ENCODE results near the gene GPC6. TPM values are rescaled to one million over a fixed set of nuclear protein-coding genes. Genes with fewer than 3 reads are reported as not detected.
A peak's percentile ranks its signal among the peaks of the same experiment; 100 is the strongest.

GPC6 gene
- total and polyA plus RNA-seq, 2 experiments from 2014 or later: 14.4 to 20.8 TPM

- DNase-seq: peak; percentile 69
- Histone ChIP-seq H4K20me1 (ENCODE audit: insufficient read depth) (no peaks in the 10 kb centered on the region), H3K9me2 (ENCODE audit: insufficient read depth) (no peaks in the 10 kb centered on the region), H3K4me2 (ENCODE audit: unreplicated experiment) (peak overlapping the region; percentile 27), H3K4me3 (no peak overlapping the region), H3K9me3 (ENCODE audit: low read depth) (no peaks in the 10 kb centered on the region), H2AFZ (no peak overlapping the region), H3K4me1 (ENCODE audit: insufficient read depth) (peaks cover 14% of the 10 kb centered on the region), H3K27me3 (replicated peaks; ENCODE audit: insufficient read depth) (no peaks in the 10 kb centered on the region), H3F3A (ENCODE audit: insufficient read depth) (no peaks in the 10 kb centered on the region), H3K9ac (no peak overlapping the region), H3K36me3 (ENCODE audit: low read depth) (no peaks in the 10 kb centered on the region), H3K27ac (no peak overlapping the region), H3K79me2 (ENCODE audit: insufficient read depth) (no peaks in the 10 kb centered on the region)
- 27 to 30% methylated on average over 8 of the region's 8 CpGs for WGBS, 2 experiments (ENCODE audit: low coverage in 1 of 2, low lambda C conversion rate in 2 of 2, missing lambda C conversion rate in 2 of 2)
- TF ChIP-seq EZH2 (IDR thresholded peaks at IDR 0.05; ENCODE audit: insufficient read depth, poor library complexity, severe bottlenecking) (no peak), EZH2phosphoT487 (IDR thresholded peaks at IDR 0.05; ENCODE audit: insufficient read depth, low read depth) (no peak)
- in situ Hi-C loops (cut with MboI): no loop called here
Observed at GRCh38 chr13:94344126-94344818, 1117.7 kb downstream of the GPC6 start.

- H2AFZ ChIP-seq: no peak overlapping the region
- H3K4me1 ChIP-seq (ENCODE audit: insufficient read depth): peaks cover 14% of the 10 kb centered on the region
- 60 to 62% methylated on average over 8 of the region's 8 CpGs for WGBS, 2 experiments (ENCODE audit: low coverage in 1 of 2, low lambda C conversion rate in 2 of 2, missing lambda C conversion rate in 2 of 2)
- no peaks in the 10 kb centered on the region for H3K79me2 ChIP-seq (ENCODE audit: insufficient read depth)
- no peaks in the 10 kb centered on the region for H4K20me1 ChIP-seq (ENCODE audit: insufficient read depth)
- H3K9me2 ChIP-seq (ENCODE audit: insufficient read depth): no peaks in the 10 kb centered on the region
- no peak overlapping the region for H3K27ac ChIP-seq
- no peak for TF ChIP-seq EZH2 (IDR thresholded peaks at IDR 0.05; ENCODE audit: insufficient read depth, poor library complexity, severe bottlenecking)
- no peak for TF ChIP-seq EZH2phosphoT487 (IDR thresholded peaks at IDR 0.05; ENCODE audit: insufficient read depth, low read depth)
- H3K4me2 ChIP-seq (ENCODE audit: unreplicated experiment): no peak overlapping the region
- no peak overlapping the region for H3K9ac ChIP-seq
- H3F3A ChIP-seq (ENCODE audit: insufficient read depth): no peaks in the 10 kb centered on the region
- no peak overlapping the region for H3K4me3 ChIP-seq
- no peaks in the 10 kb centered on the region for H3K9me3 ChIP-seq (ENCODE audit: low read depth)
- no peaks in the 10 kb centered on the region for H3K27me3 ChIP-seq (replicated peaks; ENCODE audit: insufficient read depth)
- peak; percentile 27 for DNase-seq
- no peaks in the 10 kb centered on the region for H3K36me3 ChIP-seq (ENCODE audit: low read depth)
- in situ Hi-C loops (cut with MboI): no loop called here
Observed at GRCh38 chr13:94345374-94346195, 1119.0 kb downstream of the GPC6 start.

GRCh38 chr13:94346261-94347019, 1119.8 kb downstream of the GPC6 start:
- no peak overlapping the region for H3K27ac ChIP-seq
- H3K9ac ChIP-seq: no peak overlapping the region
- WGBS, 2 experiments (ENCODE audit: low coverage in 1 of 2, low lambda C conversion rate in 2 of 2, missing lambda C conversion rate in 2 of 2): 96 to 97% methylated on average over 9 to 13 of the region's 13 CpGs
- H4K20me1 ChIP-seq (ENCODE audit: insufficient read depth): no peaks in the 10 kb centered on the region
- TF ChIP-seq EZH2 (IDR thresholded peaks at IDR 0.05; ENCODE audit: insufficient read depth, poor library complexity, severe bottlenecking): no peak
- TF ChIP-seq EZH2phosphoT487 (IDR thresholded peaks at IDR 0.05; ENCODE audit: insufficient read depth, low read depth): no peak
- H3K4me1 ChIP-seq (ENCODE audit: insufficient read depth): peaks cover 21% of the 10 kb centered on the region
- H3K79me2 ChIP-seq (ENCODE audit: insufficient read depth): no peaks in the 10 kb centered on the region
- no peaks in the 10 kb centered on the region for H3K36me3 ChIP-seq (ENCODE audit: low read depth)
- H3F3A ChIP-seq (ENCODE audit: insufficient read depth): peaks cover 8% of the 10 kb centered on the region; the same call in 1 of the 2 replicates
- no peak overlapping the region for H3K4me2 ChIP-seq (ENCODE audit: unreplicated experiment)
- no peaks in the 10 kb centered on the region for H3K9me3 ChIP-seq (ENCODE audit: low read depth)
- in situ Hi-C loops (cut with MboI): no loop called here
- H3K4me3 ChIP-seq: no peak overlapping the region
- H2AFZ ChIP-seq: no peak overlapping the region
- H3K27me3 ChIP-seq (replicated peaks; ENCODE audit: insufficient read depth): no peaks in the 10 kb centered on the region
- no peaks in the 10 kb centered on the region for H3K9me2 ChIP-seq (ENCODE audit: insufficient read depth)
- DNase-seq: no peak

Measured in GM23248 (cell line).